GM18909 (cell line): ENCODE measurements around the gene SMAD1.
A peak's percentile ranks its signal among the peaks of the same experiment; 100 is the strongest.

Source experiments
- ATAC-seq: cut with Tn5 transposase; IDR thresholded peaks from one replicate; pipeline ENCODE4 v1.9.1; 2021; ENCODE audit warnings: mild to moderate bottlenecking; ENCODE audit not compliant: unreplicated experiment, poor library complexity

Gene SMAD1

GRCh38 chr4:145487631-145488030 lies 6.0 kb downstream of the SMAD1 start:
- peak; percentile 96 for ATAC-seq

- ATAC-seq = no peak
Measured at GRCh38 chr4:145488310-145488709, 6.7 kb downstream of the SMAD1 start.

GRCh38 chr4:145489556-145489955 lies 7.9 kb downstream of the SMAD1 start:
- no peak for ATAC-seq

- ATAC-seq = no peak
Measured at GRCh38 chr4:145490361-145490760, 8.7 kb downstream of the SMAD1 start.

- no peak for ATAC-seq
Measured at GRCh38 chr4:145490796-145491195, 9.1 kb downstream of the SMAD1 start.

GRCh38 chr4:145492376-145492775 lies 10.7 kb downstream of the SMAD1 start:
- no peak for ATAC-seq

- no peak for ATAC-seq
Measured at GRCh38 chr4:145493166-145493565, 11.5 kb downstream of the SMAD1 start.

- ATAC-seq = no peak
Measured at GRCh38 chr4:145494666-145495270, 13.1 kb downstream of the SMAD1 start.

- ATAC-seq = no peak
Measured at GRCh38 chr4:145496292-145496691, 14.6 kb downstream of the SMAD1 start.

GRCh38 chr4:145497199-145498149 lies 15.8 kb downstream of the SMAD1 start:
- ATAC-seq = no peak

- peak; percentile 63 for ATAC-seq
Measured at GRCh38 chr4:145498430-145498829, 16.8 kb downstream of the SMAD1 start.

GRCh38 chr4:145501051-145501660 lies 19.5 kb downstream of the SMAD1 start:
- peak; percentile 66 for ATAC-seq

GRCh38 chr4:145502809-145503208 lies 21.2 kb downstream of the SMAD1 start:
- no peak for ATAC-seq

GRCh38 chr4:145503486-145504072 lies 21.9 kb downstream of the SMAD1 start:
- no peak for ATAC-seq

GRCh38 chr4:145505995-145506394 lies 24.3 kb downstream of the SMAD1 start:
- no peak for ATAC-seq

- no peak for ATAC-seq
Measured at GRCh38 chr4:145507636-145508035, 26.0 kb downstream of the SMAD1 start.

GRCh38 chr4:145511913-145512522 lies 30.4 kb downstream of the SMAD1 start:
- no peak for ATAC-seq

GRCh38 chr4:145513020-145513621 lies 31.5 kb downstream of the SMAD1 start:
- ATAC-seq = no peak

GRCh38 chr4:145520172-145520571 lies 38.5 kb downstream of the SMAD1 start:
- ATAC-seq = no peak

- ATAC-seq = no peak
Measured at GRCh38 chr4:145521282-145521681, 39.6 kb downstream of the SMAD1 start.
